Renal cortical epithelial cell (primary cell): ENCODE data around the gene OST4. TPM values are rescaled to one million over a fixed set of nuclear protein-coding genes. Genes with fewer than 3 reads are reported as not detected.
"Not testable (repeated sequence)": the region's sequence is repeated elsewhere in the genome, so short reads cannot be mapped to it uniquely, and the experiment has no call there.

ENCODE experiments used
- DNase-seq: peaks from one replicate; pipeline ENCODE4 v3.0.0-alpha.2; 2011; ENCODE audit warnings: low read depth
- total RNA-seq: library from RNA; depleted of rRNA; stranded (reverse); fragments of >200 nt; gene quantifications from 2 replicates; pipeline ENCODE4 v1.2.3, GENCODE V29; 2014

OST4 gene
- total RNA-seq, 1 donor from 2014 or later = 302 TPM

- DNase-seq = no peak
Observed at GRCh38 chr2:27079233-27080139, 8.0 kb upstream of the OST4 start.

GRCh38 chr2:27078267-27079194 is 7.1 kb upstream of the OST4 start, which contains the start of gene EMILIN1:
EMILIN1 (plus strand) TSS chr2:27078615; CDS start chr2:27079066, 451 bp downstream.
- DNase-seq = no peak

- no peak for DNase-seq
Observed at GRCh38 chr2:27077231-27077630, 5.8 kb upstream of the OST4 start.

- DNase-seq = no peak
Observed at GRCh38 chr2:27076323-27076722, 4.9 kb upstream of the OST4 start.

- DNase-seq = not testable (repeated sequence)
Observed at GRCh38 chr2:27075566-27075871, 4.1 kb upstream of the OST4 start.

- no peak for DNase-seq
Observed at GRCh38 chr2:27074738-27075565, 3.5 kb upstream of the OST4 start.

- no peak for DNase-seq
Observed at GRCh38 chr2:27073782-27074181, 2.3 kb upstream of the OST4 start.

- DNase-seq = no peak
Observed at GRCh38 chr2:27072920-27073319, 1.5 kb upstream of the OST4 start.

GRCh38 chr2:27071990-27072830 is 756 bp upstream of the OST4 start:
- peak; percentile 25 for DNase-seq

- DNase-seq = no peak
Observed at GRCh38 chr2:27070653-27071276, 689 bp downstream of the OST4 start.

GRCh38 chr2:27069961-27070618 is 1.4 kb downstream of the OST4 start:
- DNase-seq = no peak

GRCh38 chr2:27069436-27069835 is 2.0 kb downstream of the OST4 start:
- DNase-seq = no peak

- DNase-seq = no peak
Observed at GRCh38 chr2:27067385-27067784, 4.1 kb downstream of the OST4 start.

GRCh38 chr2:27065128-27065527 is 6.3 kb downstream of the OST4 start:
- DNase-seq = no peak

- DNase-seq = no peak
Observed at GRCh38 chr2:27060323-27060722, 11.1 kb downstream of the OST4 start.

- no peak for DNase-seq
Observed at GRCh38 chr2:27059141-27059820, 12.2 kb downstream of the OST4 start.

- DNase-seq = no peak
Observed at GRCh38 chr2:27058210-27058609, 13.2 kb downstream of the OST4 start.

- no peak for DNase-seq
Observed at GRCh38 chr2:27057184-27057583, 14.3 kb downstream of the OST4 start.

GRCh38 chr2:27054721-27055120 is 16.7 kb downstream of the OST4 start:
- no peak for DNase-seq
